Measurements from ENCODE around the gene APOBEC3G. TPM values are rescaled to one million over a fixed set of nuclear protein-coding genes. Genes with fewer than 3 reads are reported as not detected.

Gene APOBEC3G
- total RNA-seq, 1 donor from 2014 or later: 9.7 TPM

DNA sequence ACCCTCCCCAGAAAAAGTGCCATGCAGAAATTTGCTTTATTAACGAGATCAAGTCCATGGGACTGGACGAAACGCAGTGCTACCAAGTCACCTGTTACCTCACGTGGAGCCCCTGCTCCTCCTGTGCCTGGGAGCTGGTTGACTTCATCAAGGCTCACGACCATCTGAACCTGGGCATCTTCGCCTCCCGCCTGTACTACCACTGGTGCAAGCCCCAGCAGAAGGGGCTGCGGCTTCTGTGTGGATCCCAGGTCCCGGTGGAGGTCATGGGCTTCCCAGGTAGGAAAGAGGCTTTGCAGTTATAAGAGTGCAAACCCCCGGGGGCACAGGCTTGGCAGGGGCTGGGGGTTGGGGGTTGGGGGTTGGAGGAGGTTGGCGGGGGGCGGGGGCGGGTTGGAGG, 24.2 kb downstream of the APOBEC3G start:
- no peak overlapping the region for H3K4me3 ChIP-seq (ENCODE audit: low read depth, low read length)
- H3K36me3 ChIP-seq (ENCODE audit: control insufficient read depth, insufficient read depth, low read length): no peaks in the 10 kb centered on the region
- TF ChIP-seq, protein P1, sequence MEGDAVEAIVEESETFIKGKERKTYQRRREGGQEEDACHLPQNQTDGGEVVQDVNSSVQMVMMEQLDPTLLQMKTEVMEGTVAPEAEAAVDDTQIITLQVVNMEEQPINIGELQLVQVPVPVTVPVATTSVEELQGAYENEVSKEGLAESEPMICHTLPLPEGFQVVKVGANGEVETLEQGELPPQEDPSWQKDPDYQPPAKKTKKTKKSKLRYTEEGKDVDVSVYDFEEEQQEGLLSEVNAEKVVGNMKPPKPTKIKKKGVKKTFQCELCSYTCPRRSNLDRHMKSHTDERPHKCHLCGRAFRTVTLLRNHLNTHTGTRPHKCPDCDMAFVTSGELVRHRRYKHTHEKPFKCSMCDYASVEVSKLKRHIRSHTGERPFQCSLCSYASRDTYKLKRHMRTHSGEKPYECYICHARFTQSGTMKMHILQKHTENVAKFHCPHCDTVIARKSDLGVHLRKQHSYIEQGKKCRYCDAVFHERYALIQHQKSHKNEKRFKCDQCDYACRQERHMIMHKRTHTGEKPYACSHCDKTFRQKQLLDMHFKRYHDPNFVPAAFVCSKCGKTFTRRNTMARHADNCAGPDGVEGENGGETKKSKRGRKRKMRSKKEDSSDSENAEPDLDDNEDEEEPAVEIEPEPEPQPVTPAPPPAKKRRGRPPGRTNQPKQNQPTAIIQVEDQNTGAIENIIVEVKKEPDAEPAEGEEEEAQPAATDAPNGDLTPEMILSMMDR (IDR thresholded peaks at IDR 0.05; ENCODE audit: insufficient read depth, low read length, poor library complexity, severe bottlenecking): no peak
- no peaks in the 10 kb centered on the region for H3K27me3 ChIP-seq (ENCODE audit: control insufficient read depth, insufficient read depth, low read length)
- DNase-seq (ENCODE audit: low read depth): no peak

GRCh38 chr22:39103431-39103830, 26.4 kb downstream of the APOBEC3G start:
- TF ChIP-seq, protein P1 (IDR thresholded peaks at IDR 0.05; ENCODE audit: insufficient read depth, low read length, poor library complexity, severe bottlenecking): no peak
- Histone ChIP-seq H3K27me3 (ENCODE audit: control insufficient read depth, insufficient read depth, low read length) (no peaks in the 10 kb centered on the region), H3K4me3 (ENCODE audit: low read depth, low read length) (no peak overlapping the region), H3K36me3 (ENCODE audit: control insufficient read depth, insufficient read depth, low read length) (no peaks in the 10 kb centered on the region)
- DNase-seq (ENCODE audit: low read depth): no peak

GRCh38 chr22:39106326-39106725, 29.3 kb downstream of the APOBEC3G start:
- TF ChIP-seq, protein P1 (IDR thresholded peaks at IDR 0.05; ENCODE audit: insufficient read depth, low read length, poor library complexity, severe bottlenecking): no peak
- H3K4me3 ChIP-seq (ENCODE audit: low read depth, low read length): no peak overlapping the region
- peaks cover 2% of the 10 kb centered on the region for H3K27me3 ChIP-seq (ENCODE audit: control insufficient read depth, insufficient read depth, low read length)
- no peaks in the 10 kb centered on the region for H3K36me3 ChIP-seq (ENCODE audit: control insufficient read depth, insufficient read depth, low read length)
- DNase-seq (ENCODE audit: low read depth): no peak

DNA sequence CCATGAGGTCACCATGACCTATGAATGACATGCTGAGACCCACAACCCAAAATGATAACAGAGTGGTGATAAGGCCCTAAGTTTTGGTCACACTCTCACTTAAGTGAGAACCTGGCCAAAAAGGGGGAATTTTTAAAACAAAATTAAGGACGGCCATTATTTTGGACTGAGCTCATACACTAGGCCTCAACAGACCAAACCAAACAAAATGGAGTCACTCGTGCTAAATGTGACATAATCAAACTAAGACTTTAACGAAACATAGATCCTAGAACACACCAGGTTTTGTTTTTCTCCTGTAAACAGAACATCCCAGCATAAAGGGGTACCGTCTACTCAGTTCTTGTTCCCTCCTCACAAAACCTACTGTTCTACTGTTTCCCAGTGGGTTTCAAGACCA, 31.4 kb downstream of the APOBEC3G start:
- TF ChIP-seq, protein P1 (IDR thresholded peaks at IDR 0.05; ENCODE audit: insufficient read depth, low read length, poor library complexity, severe bottlenecking): no peak
- no peak for DNase-seq (ENCODE audit: low read depth)

DNA sequence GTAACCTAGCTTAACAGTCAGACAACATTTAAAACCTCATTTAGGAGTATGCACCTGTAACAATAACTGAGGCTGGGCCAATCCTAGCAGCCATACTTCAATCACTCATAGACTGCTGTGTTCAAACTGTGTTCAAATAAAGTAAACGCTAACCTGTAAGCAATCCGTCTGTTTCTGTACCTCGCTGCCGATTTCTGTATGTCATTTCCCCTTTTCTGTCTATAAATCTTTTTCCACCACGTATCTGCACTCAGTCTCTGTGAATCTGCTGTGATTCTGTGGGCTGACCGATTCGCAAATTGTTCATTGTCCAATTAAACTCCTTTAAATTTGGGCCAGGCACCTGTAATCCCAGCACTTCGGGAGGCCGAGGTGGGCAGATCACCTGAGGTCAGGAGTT, 32.3 kb downstream of the APOBEC3G start:
- no peak for DNase-seq (ENCODE audit: low read depth)
- TF ChIP-seq, protein P1 (IDR thresholded peaks at IDR 0.05; ENCODE audit: insufficient read depth, low read length, poor library complexity, severe bottlenecking): no peak
- Histone ChIP-seq H3K36me3 (ENCODE audit: control insufficient read depth, insufficient read depth, low read length) (no peaks in the 10 kb centered on the region), H3K4me3 (ENCODE audit: low read depth, low read length) (no peak overlapping the region), H3K27me3 (ENCODE audit: control insufficient read depth, insufficient read depth, low read length) (peaks cover 8% of the 10 kb centered on the region)

More for the DNA sequence above, 31.4 kb downstream of the APOBEC3G start:
- H3K4me3 ChIP-seq (ENCODE audit: low read depth, low read length): no peak overlapping the region
- H3K27me3 ChIP-seq (ENCODE audit: control insufficient read depth, insufficient read depth, low read length): peaks cover 2% of the 10 kb centered on the region
- no peaks in the 10 kb centered on the region for H3K36me3 ChIP-seq (ENCODE audit: control insufficient read depth, insufficient read depth, low read length)
